GM19238 (cell line): ENCODE measurements around the gene GGTA1.
"Not testable (repeated sequence)": the region's sequence is repeated elsewhere in the genome, so short reads cannot be mapped to it uniquely, and the experiment has no call there.

ENCODE experiments used
- DNase-seq: peaks from one replicate; pipeline ENCODE4 v3.0.0; 2011; ENCODE audit warnings: low spot score; ENCODE audit not compliant: insufficient read length

Gene GGTA1

GRCh38 chr9:121459513-121459912 is 40.1 kb downstream of the GGTA1 start:
- no peak for DNase-seq

DNA sequence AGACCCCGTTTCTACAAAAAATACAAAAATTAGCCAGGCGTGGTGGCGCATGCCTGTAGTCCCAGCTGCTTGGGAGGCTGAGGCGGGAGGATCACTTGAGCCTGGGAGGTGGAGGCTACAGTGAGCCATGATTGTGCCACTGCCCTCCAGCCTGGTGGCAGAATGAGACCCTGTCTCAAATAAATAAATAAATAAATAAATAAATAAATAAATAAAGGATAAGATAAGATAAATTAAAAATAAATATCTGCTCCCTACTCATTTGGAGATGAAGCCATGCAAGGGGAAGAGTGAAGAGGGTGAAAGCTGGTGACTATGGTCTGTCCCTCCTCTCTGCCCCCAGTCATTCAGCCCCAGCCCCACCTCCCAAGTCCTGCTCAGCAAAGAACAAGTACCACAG is 41.2 kb downstream of the GGTA1 start:
- DNase-seq = not testable (repeated sequence)

GRCh38 chr9:121455527-121456239 is 44.0 kb downstream of the GGTA1 start:
- no peak for DNase-seq

GRCh38 chr9:121454972-121455371 is 44.7 kb downstream of the GGTA1 start:
- DNase-seq = no peak

GRCh38 chr9:121453232-121453892 is 46.3 kb downstream of the GGTA1 start:
- DNase-seq = no peak

DNA sequence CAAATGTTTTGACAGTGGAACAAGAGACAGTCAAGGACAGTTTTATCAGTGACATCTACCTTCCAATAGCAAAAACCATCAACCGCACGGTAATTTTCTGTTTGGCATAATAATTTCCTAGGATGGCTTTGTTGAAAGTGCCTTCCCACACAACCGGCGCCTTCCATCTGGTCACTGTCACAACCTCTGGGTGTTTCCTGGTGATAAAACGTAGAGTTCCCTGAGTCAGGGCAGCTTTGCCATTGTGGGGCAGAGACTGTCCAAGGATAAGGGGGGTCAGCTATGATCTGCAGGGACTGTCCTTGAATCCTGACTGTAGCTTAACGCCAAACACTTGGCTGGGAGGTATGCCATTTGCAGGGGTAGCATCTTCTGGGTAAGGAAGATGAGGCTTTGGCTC is 47.6 kb downstream of the GGTA1 start:
- no peak for DNase-seq

- no peak for DNase-seq
Measured at GRCh38 chr9:121451586-121451985, 48.1 kb downstream of the GGTA1 start.

DNA sequence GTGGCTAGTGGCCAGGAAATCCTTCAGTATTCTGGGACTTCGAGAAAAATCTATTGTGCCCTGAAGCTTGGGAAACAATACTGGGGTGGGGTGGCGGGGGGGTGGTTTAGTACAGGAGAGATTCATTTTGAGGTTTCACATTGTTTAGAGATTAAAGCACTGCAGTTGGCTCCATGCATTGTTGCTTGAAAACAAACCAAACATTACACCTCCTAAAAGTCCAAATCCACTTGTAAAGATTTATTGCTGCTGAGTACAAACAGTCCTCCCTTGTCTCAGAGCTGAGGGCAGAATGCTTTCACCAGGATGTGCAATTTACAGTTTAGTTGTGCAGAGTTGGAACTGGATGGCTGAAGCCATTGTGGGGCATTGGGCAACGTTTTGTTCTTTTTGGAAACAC is 49.4 kb downstream of the GGTA1 start:
- no peak for DNase-seq

DNA sequence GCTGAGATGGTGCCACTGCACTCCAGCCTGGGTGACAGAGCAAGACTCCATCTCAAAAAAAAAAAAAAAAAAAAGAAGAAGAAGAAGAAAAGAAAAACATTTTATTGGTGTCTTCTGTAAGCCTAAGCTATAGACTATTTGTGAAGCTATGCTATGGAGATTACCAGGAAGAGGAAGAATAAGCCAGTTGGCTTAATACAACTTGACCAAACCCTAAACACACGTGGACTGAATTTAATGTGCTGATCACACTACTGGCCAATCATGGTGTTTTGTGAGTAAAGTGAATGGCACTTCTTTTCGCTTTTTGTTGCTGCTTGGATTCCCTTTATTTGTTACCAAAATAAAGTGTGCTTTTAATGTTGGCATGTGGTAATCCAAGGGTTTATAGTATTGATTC is 49.9 kb downstream of the GGTA1 start:
- DNase-seq = no peak

DNA sequence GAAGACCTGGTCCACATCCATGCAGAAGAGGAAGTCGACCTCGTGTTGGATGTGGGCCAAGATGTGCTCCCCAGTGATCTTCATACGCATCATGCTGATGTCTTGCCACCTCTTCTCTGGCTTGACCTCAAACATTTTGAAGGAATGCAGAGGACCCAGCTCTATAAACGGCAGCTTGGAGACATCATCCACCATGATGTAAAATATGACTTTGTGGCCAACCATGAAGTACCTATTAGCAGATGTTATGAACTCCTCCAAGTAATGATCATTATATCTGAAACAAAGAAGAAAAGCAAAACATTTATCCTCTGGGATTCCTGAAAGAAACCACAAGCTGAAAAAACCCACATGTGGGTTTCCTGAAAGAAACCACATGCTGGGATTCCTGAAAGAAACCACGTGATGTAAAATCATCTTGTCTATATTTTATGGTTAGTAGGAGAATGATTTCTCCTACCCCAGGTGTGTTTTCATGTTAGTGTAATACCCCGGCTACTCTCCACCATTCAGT is 52.3 kb downstream of the GGTA1 start:
- DNase-seq = no peak

DNA sequence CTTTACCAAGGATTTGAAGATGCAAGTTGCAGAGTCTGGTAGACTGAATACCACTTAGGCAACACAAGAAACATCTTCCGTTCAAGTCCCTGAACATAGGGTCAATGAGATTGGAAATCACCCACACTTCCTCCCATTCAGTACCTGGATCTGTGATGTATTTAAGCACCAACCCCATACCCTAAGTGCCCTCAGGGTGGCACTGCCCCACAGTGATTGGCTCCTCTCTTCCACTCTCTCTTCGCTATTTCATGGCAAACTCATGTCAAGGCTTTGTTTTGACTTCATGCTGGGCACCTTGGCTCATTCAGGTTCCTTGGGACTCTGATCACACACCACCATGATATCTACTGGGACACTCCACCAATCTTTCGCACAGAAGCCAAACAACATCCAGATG is 53.7 kb downstream of the GGTA1 start:
- DNase-seq = no peak

DNA sequence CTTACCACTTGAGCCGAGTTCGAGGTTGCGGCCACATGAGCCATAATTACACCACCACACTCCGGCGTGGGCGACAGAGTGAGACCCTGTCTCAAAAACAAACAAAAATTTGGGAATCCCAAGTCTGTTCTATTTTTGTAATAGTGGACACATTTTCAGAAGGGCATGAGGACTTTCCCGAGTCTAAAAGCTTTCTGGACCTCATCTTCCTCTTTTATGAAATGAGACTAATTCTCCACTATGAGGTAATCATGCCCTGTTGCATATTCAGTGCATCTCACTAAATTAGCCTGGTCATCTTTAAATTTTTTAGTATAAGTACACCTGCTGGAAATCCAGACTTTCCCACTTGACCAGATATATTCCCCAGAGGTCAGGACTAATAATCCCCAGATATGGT is 55.7 kb downstream of the GGTA1 start:
- no peak for DNase-seq

GRCh38 chr9:121441165-121441564 is 58.5 kb downstream of the GGTA1 start:
- DNase-seq = no peak

DNA sequence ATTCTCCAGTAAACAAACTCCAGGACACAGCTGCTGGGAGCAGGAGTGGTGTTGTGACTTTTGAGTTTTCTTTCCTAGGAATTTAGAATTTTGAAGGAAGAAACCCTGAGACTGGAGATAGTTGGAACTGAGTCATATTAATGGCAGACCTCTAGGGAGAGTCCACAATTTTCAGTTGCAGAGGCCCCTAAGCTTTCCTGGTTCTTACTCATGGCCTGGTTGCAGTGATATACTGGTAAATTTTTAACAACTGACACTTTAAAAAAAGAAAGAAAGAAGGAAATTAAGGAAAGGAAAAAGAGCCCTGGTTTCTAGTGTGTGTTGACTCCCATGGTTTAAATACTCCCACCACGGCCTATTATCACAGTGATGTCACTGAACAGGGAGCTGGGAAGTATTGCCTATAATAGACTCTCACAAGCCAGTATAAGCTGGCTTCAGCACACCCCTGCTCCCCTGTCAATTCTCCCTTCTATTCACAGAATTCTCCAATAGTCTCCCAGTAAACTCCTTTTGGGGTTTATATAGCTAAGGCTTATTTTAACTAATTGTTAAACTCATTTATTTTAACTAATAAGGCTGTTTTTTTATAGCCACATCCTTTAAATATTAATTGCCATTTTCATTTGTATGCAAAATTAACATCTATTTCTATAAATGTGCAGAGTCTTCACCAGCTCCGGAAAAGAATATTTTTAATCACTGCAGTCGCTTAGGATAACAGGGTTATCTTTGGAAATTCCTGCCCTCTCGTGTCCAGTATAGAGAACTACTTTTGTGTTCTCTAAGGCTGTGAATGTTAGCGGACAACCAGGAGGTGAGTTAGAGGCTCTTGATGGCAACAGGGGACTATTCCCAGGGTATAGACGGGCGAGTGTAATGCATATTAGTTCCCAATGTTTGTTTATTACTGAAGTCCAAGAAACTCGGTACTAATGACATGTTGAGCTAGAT is 59.7 kb downstream of the GGTA1 start:
- DNase-seq = no peak

- no peak for DNase-seq
Measured at GRCh38 chr9:121439016-121439415, 60.6 kb downstream of the GGTA1 start.

DNA sequence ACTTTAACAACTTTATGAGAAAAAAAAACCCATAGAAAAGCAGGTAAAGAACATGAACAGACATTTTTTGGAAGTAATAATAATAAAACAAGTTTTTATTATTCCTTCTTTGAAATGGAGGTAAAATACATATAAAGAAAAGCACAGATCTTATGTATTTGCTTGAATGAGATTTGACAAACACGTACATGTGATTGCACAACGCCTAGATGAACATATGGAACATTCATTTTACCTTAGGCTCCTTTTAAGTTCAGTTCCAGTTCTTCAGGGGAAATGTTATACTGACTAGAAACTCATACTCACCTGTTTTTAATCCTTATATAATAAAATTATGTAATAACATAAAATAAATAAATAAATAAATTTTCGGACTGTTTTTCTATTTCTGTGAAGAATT is 61.8 kb downstream of the GGTA1 start:
- no peak for DNase-seq

GRCh38 chr9:121437046-121437445 is 62.6 kb downstream of the GGTA1 start:
- not testable (repeated sequence) for DNase-seq

GRCh38 chr9:121434969-121435368 is 64.7 kb downstream of the GGTA1 start:
- DNase-seq = no peak

DNA sequence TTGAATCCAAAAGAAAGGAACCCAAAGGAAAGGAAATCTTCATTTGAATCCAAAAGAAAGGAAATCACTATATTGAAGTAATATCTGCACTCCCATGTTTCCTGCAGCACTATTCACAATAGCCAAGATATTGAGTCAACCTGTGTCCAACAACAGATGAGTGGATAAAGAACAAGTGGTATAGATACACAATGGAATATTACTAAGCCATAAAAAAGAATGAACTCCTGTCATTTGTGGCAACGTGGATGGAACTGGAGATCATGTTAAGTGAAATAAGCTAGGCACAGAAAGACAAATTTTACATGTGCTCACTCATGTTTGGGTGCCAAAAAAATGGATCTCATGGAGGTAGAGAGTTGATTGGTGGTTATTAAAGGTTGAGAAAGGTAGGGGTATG is 71.7 kb downstream of the GGTA1 start:
- no peak for DNase-seq

DNA sequence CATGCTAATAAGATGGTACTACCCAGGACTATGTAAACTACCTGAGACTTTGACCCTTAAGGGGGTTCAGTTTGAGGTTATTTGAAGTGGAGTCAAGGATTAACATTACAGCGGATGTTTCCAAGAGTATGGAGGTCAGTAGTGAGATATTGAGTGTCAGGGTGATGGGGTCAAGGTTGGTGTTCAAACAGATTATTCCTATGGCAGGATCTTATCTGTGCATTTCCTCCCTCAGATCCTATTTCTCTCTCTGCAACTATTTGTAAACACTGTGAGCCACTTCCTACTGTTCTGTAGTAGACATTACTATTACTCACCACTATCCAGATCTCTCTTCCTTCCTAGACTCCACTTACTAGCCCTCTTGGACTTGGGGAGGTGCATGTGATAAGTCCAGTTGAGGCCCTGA is 75.6 kb downstream of the GGTA1 start:
- DNase-seq = no peak

- DNase-seq = no peak
Measured at GRCh38 chr9:121411993-121412392, 87.7 kb downstream of the GGTA1 start.

GRCh38 chr9:121405899-121406298 is 93.7 kb downstream of the GGTA1 start:
- DNase-seq = no peak
